Measurements from ENCODE around the gene SBK3. TPM values are rescaled to one million over a fixed set of nuclear protein-coding genes. Genes with fewer than 3 reads are reported as not detected.

The SBK3 gene
- total RNA-seq, 1 experiment from 2014 or later: not detected

GRCh38 chr19:55581145-55581822 is 35.9 kb upstream of the SBK3 start:
- POLR2A ChIA-PET: interaction anchor here (0.6 to 2.0 kb wide), 7 partner anchors 18 to 617 kb away, joined by 3 to 23 read pairs (median 3); partner anchors contain the start of genes FIZ1, UBE2S and ZNF524
- peaks cover 27% of the 10 kb centered on the region for H3K4me1 Mint-ChIP-seq (ENCODE audit: insufficient read depth, unreplicated experiment)
- no peak for TF ChIP-seq CTCF (IDR thresholded peaks at IDR 0.05; ENCODE audit: unreplicated experiment)
- CTCF ChIA-PET: interaction anchor here (0.6 to 1.2 kb wide), 4 partner anchors 25 to 1106 kb away, joined by 4 read pairs; partner anchors contain the start of gene ZNF865
- intact Hi-C loops (cut with micrococcal nuclease): no loop called here
- H3K9me3 Mint-ChIP-seq (ENCODE audit: unreplicated experiment): no peaks in the 10 kb centered on the region
- peak overlapping the region; percentile 91 for H3K27ac Mint-ChIP-seq (ENCODE audit: low read depth, unreplicated experiment)
- H3K4me3 Mint-ChIP-seq (ENCODE audit: unreplicated experiment): peak overlapping the region; percentile 89
- H3K36me3 Mint-ChIP-seq (ENCODE audit: insufficient read depth, unreplicated experiment): peaks cover 8% of the 10 kb centered on the region
- H3K27me3 Mint-ChIP-seq (ENCODE audit: insufficient read depth, unreplicated experiment): peaks cover 18% of the 10 kb centered on the region
- DNase-seq (ENCODE audit: unreplicated experiment): peak; percentile 17
- BruUV-seq (replicated peaks): no TSS peak

GRCh38 chr19:55580628-55581144 is 35.3 kb upstream of the SBK3 start, which contains the start of gene ZNF579:
TSS of gene ZNF579 (minus strand) at chr19:55580848. CDS start at chr19:55579639, 1,209 bp downstream.
- POLR2A ChIA-PET: interaction anchor here (0.7 to 2.0 kb wide), 8 partner anchors 19 to 189 kb away, joined by 3 to 23 read pairs (median 4); partner anchors contain the start of genes FIZ1, UBE2S, ZNF524 and ZNF628
- DNase-seq (ENCODE audit: unreplicated experiment): peak; percentile 86
- H3K27ac Mint-ChIP-seq (ENCODE audit: low read depth, unreplicated experiment): peak within 1 kb of the TSS; percentile 91
- no peaks in the 10 kb centered on the region for H3K9me3 Mint-ChIP-seq (ENCODE audit: unreplicated experiment)
- CTCF ChIA-PET: interaction anchor here (0.8 to 1.0 kb wide), 2 partner anchors 34 to 51 kb away, joined by 3 to 4 read pairs; no protein-coding TSS in a partner anchor
- intact Hi-C loops (cut with micrococcal nuclease): no loop called here
- H3K27me3 Mint-ChIP-seq (ENCODE audit: insufficient read depth, unreplicated experiment): peaks cover 16% of the 10 kb centered on the region
- peaks cover 26% of the 10 kb centered on the region for H3K4me1 Mint-ChIP-seq (ENCODE audit: insufficient read depth, unreplicated experiment)
- TF ChIP-seq CTCF (IDR thresholded peaks at IDR 0.05; ENCODE audit: unreplicated experiment): no peak
- peak within 1 kb of the TSS; percentile 89 for H3K4me3 Mint-ChIP-seq (ENCODE audit: unreplicated experiment)
- BruUV-seq (replicated peaks): no TSS peak
- peaks cover 8% of the 10 kb centered on the region for H3K36me3 Mint-ChIP-seq (ENCODE audit: insufficient read depth, unreplicated experiment)

- Mint-ChIP-seq H3K36me3 (ENCODE audit: insufficient read depth, unreplicated experiment) (peaks cover 8% of the 10 kb centered on the region), H3K4me1 (ENCODE audit: insufficient read depth, unreplicated experiment) (peaks cover 20% of the 10 kb centered on the region), H3K27me3 (ENCODE audit: insufficient read depth, unreplicated experiment) (peaks cover 9% of the 10 kb centered on the region), H3K9me3 (ENCODE audit: unreplicated experiment) (no peaks in the 10 kb centered on the region), H3K27ac (ENCODE audit: low read depth, unreplicated experiment) (peak overlapping the region; percentile 91), H3K4me3 (ENCODE audit: unreplicated experiment) (peak overlapping the region; percentile 89)
- intact Hi-C loops (cut with micrococcal nuclease): no loop called here
- no TSS peak for BruUV-seq (replicated peaks)
- TF ChIP-seq CTCF (IDR thresholded peaks at IDR 0.05; ENCODE audit: unreplicated experiment): no peak
- ChIA-PET CTCF (interaction anchor here (0.6 to 1.0 kb wide), 3 partner anchors 33 to 51 kb away, joined by 3 to 4 read pairs (median 3); no protein-coding TSS in a partner anchor), POLR2A (interaction anchor here (0.9 to 2.0 kb wide), 5 partner anchors 19 to 103 kb away, joined by 3 to 23 read pairs (median 5); partner anchors contain the start of genes FIZ1, ZNF524 and ZNF628)
- DNase-seq (ENCODE audit: unreplicated experiment): no peak
Observed at GRCh38 chr19:55579766-55580621, 34.7 kb upstream of the SBK3 start.
